Jurkat, Clone E6-1 (cell line): ENCODE measurements around the gene C10orf90.

Experiments used
- DNase-seq: peaks from one replicate; pipeline ENCODE4 v3.0.0-alpha.2; 2011; ENCODE audit warnings: low read depth, low spot score
- H3K4me3 ChIP-seq: 2 replicates; pipeline ENCODE4 v1.5.1; 2011; ENCODE audit warnings: mild to moderate bottlenecking, low read length, control low read depth, moderate library complexity

The C10orf90 gene

DNA sequence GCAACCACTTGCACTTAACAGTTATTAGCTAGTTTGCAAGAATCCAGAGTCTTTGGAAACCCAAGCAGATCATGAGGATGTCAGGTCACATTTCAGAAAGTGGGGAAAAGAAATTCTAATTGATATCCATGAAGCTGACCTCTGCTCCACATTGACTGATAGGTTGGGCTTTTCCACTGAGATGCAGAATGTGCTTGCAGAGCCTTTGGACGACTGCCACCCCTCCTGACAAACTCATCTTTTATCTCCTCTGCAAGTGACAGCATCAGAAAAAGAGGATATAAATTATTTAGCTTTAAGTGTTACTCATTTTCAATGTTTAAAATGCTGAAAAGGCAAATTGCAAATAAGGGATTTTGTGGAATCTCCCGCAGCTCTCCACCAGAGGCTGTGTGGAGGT, 75.3 kb downstream of the C10orf90 start:
- no peak for DNase-seq
- no peak overlapping the region for H3K4me3 ChIP-seq

DNA sequence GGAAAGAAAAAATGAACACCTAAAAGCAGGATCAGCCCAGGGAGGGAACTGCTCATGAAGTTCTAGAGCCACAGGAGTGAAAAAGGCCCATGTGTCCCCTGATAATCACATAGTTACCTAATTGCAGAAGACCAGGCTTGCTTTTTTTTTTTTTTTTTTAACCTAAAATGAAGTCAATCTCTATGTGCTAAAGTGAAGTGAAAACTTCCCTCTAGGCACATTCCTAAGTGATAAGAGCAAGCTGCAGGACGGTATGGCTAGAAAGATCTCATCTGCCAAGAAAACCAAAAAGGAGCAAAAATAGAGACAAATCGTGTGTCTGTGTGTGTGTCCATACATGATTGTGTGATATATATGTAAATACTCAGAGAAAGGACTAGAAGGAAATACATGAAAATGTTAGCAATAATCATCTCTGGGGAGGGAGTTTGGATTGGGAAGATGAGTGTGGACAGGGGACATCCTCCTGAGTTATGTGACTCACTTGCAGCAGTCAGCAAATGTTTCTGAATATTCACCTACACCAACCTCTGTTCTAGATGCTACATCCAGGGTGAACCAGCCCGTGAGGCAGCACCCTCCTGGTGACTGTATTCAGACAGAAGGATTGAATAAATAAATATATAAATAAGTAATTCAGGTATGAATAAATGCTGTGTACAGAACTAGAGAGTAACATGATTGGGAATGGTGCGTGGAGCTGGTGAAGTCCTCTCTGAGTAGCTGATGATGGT, 76.4 kb downstream of the C10orf90 start:
- DNase-seq: no peak
- H3K4me3 ChIP-seq: no peak overlapping the region

DNA sequence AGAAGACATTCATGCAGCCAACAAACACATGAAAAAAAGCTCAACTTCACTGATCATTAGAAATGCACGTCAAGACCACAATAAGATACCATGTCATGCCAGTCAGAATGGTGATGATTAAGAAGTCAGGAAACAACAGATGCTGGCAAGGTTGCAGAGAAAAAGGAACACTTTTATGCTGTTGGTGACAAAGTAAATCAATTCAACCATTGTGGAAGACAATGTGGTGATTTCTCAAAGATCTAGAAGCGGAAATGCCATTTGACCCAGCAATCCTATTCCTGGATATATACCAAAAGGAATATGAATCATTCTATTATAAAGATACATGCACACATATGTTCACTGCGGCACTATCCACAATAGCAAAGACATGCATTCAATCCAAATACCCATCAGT, 77.6 kb downstream of the C10orf90 start:
- no peak overlapping the region for H3K4me3 ChIP-seq
- DNase-seq: no peak

DNA sequence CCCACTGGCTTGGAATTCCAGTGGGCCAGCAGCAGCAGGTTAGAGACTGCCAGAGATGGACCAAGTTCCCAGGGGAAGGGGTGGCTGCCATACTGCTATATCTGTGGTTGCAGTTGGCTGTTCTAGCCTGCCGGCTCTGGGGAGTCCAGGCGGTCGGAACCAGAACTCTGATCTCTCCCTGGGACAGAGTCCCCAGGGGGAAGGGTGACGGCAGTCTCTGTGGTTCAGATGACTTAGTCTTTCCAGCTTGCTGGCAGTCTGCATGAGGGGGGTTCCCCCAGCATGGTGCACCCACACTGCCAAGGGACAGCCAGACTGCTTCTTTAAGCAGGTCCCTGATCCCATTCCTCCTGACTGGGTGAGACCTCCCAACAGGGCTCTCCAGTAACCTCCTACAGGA, 82.5 kb downstream of the C10orf90 start:
- H3K4me3 ChIP-seq: no peak overlapping the region
- DNase-seq: no peak

DNA sequence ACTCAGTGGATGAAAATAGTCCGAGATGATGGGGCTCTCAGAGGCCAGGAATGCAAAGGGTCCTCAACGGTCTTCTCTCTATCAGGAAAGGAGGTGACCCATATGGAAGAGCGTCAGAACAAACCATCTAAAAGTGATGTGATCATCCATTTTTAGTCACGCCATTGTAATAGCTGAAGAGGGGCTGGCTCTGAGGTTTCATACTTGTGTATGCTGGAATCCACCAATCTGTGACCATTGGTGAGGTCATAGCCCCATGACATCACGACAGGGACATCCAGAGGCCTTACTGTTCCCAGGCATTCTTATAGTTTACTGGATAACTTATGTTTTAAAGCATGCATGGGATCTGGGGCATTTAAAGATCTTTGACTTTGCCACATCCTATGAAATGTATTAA, 83.6 kb downstream of the C10orf90 start:
- H3K4me3 ChIP-seq: no peak overlapping the region
- DNase-seq: no peak

DNA sequence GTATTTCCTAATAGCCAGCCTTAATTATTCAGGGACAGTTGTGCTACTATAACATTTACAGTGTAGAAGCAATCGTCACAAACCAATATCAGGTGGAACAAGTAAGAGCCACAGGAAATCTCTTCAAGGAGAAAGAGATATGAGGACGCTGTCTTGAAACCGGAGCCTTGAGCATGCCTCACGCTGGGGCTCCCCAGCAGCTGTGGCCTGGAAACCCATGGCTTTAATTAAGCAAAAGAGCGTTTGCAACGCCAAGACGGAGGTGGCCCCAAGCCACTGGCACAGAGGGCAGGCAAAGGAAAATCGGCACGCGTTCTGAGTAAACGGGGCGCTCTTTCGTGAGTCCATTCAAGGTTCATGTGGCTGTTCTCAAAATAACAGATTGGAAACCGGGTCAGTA, 84.4 kb downstream of the C10orf90 start:
- no peak for DNase-seq
- no peak overlapping the region for H3K4me3 ChIP-seq

DNA sequence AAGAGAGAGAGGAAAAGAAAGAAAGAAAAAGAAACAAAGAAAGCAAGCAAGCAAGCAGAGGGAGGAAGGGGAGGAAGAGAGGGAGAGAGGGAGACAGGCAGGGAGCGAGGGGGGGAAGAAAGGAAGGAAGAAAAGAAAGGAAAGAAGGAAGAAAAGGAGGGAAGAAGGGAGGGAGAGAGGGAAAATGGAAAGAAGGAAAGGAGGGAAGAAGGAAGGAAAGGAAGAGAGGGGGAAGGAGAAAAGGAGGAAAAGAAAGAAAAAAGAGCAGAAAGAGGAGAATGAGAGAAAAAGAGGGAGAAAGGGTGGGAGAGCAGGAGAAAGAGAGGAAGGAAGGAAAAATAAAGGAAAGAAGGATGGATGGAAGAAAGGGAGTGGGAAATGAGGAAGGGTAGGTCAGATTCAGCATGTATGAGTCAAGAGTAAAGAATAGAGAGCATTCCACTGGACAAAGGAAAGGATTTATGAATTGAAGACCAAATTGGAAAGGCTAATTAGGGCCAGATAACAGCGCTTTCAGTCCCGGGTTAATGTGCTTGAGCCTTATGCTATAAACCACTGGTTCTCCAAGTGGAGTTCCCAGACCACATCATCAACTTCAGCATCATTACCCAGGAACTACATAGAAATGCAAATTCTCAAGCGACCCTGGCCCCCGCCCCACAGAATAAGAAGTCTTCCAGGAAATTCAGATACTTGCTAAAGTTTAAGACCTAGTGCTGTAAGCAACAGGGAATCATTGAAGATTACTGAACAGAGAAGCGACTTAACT, 85.1 kb downstream of the C10orf90 start:
- no peak for DNase-seq

DNA sequence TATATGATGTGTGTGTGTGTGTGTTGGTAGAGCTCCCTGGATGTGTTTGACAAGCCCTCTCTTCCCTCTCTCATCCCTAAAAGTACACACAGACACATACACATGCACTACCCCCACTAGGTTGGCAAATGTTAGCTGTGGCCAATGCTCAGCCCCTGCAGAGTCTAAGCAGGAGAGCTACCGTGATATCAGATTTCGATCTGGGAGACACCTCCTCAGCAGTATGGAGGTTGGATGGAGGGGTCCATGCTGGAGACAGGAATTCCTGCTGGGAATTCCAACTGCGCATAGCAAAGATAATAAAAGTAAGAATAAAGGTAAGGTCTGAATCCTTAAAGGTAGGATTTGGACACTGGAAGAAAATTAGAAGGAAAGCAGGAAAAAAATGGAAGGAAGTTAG, 85.7 kb downstream of the C10orf90 start:
- no peak overlapping the region for H3K4me3 ChIP-seq
- DNase-seq: no peak

More for the DNA sequence above, 85.1 kb downstream of the C10orf90 start:
- H3K4me3 ChIP-seq: no peak overlapping the region

DNA sequence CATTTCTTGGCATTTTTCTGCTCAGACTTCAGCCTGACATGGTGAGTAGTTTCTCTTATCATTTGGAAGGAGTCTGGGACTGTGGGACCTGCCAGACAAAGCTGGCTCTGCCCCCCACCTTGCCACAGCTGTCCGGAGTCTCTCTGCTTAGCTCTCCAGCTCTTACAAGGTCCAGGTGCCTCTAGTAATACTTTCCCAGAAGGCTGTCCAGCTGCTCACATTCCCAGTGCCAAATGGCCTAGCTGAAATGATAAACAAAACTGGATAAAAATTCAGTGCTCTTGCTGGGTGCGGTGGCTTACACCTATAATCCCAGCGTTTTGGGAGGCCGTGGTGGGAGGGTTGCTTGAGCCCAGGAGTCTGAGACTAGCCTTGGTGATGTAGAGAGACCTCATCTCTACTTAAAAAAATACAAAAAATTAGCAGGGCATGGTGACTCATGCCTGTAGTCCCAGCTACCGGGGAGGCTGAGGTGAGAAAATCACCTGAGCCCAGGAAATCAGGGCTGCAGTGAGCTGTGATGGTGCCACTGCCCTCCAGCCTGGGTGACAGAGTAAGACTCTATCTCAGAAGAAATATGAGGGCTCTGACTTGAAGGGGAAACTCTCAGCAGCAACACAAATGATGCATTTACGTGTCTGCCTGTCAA, 86.8 kb downstream of the C10orf90 start:
- no peak for DNase-seq
- no peak overlapping the region for H3K4me3 ChIP-seq

DNA sequence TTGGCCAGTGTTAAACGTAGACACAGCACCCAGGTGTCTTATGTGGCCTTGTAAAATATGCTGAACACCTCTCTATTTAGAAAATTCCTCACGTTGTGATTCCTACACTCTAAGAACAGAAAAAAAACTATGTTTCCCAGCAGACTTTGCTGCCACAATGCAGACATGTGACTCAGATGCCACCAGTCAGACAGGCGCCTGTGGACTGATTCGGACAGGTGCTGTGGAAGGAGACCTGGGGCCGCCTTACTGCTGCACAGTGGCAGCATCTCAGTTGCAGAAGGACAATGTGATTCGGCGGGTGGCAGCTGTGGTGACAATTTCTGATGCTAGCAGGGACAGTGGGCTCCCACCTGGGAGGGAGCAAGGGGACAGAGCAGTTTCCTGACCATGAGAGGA, 88.8 kb downstream of the C10orf90 start:
- H3K4me3 ChIP-seq: no peak overlapping the region
- no peak for DNase-seq

DNA sequence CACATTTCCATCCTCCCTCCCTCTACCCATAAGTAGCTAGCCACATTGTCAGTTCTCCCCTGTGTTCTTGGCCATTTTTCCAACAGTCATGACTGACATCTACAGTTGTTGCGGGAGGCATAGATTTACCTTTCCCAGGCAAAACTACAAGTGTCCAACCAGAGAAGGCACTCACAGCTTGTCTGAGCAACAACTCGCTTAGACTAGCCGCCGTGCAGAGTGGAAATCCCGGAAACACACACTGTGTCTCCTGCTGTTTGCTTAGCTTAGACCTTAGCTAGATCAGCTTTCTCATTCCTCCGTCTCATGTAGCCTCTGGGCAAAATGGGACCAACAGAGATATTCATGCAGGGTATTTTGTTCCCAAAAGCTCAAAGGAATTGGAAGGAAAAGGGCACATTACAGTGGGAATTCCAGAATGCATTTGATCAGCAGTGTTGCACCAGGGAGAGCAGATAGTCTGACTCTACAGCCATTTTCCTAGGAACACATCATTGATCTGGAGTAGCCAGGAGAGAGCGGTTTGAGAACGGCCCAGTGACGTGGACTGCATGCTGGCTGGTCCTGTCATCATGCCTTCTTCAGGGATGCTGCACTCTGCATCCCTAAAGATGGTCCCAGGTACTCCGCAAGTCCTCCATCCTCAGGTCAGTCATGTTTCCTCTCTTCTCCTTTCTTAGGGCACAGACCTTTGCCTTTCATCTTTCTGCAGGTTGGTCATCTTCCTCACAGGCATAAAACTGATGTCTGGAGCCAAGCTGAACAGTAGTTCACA, 89.4 kb downstream of the C10orf90 start:
- DNase-seq: no peak

DNA sequence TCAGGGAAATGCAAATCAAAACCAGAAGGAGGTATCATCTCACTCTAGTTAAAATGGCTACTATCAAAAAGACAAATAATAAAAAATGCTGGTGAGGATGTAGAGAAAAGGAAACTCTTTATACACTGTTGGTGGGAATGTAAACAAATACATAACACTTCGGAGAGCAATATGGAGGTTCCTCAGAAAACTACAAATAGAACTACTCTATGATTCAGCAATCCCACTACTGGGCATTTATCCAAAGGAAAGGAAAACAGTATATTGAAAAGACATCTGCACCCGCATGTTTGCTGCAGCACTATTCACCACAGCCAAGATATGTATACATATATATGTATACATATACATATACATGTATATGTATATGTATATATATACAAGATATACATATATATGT, 94.2 kb downstream of the C10orf90 start:
- H3K4me3 ChIP-seq: no peak overlapping the region
- no peak for DNase-seq

More for the DNA sequence above, 89.4 kb downstream of the C10orf90 start:
- H3K4me3 ChIP-seq: no peak overlapping the region

DNA sequence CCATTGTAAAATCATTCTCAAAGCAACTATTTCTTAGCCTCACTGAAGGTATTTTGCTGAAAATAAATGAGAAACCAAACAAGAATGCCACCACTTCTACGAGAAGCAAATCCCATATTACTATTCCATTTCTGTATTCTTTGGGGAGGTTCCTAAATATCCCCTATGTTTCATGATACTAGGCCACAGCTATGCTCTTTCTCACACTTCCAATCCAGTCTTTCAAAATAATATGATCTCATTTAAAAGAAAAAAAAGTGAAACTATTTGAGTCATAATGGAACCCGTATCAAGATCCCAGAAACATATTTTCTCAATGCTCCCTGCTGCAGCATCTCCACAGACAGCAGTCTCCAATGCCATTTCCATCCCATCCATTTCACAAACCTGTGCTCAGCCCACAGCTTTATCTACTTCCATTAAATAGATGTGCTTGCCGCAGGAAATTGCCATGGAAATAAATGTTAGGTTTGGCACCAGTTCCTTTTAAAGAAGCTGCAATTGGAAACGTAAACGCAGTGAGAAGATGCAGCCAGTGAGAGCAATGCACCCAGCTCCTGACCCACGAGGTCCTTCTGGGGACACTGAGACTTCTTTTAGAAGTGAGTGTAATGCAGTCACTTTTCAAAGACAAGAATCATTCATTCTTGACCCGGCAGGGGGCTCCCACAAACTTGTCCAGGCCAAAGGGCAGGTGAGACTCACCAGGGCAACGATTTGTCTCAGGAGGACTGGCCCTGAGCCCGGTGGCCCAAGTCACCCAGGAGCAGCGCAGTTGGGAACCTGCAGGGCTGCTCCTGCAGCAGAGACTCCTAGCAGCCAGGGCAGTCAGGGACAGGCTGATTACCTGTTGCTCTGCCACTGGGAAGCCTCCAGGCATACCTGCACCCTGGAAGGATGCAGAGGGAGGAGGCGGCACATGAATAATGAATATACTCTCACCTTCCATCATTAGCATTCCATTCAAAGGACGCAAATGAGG, 99.6 kb downstream of the C10orf90 start:
- DNase-seq: no peak
- no peak overlapping the region for H3K4me3 ChIP-seq

DNA sequence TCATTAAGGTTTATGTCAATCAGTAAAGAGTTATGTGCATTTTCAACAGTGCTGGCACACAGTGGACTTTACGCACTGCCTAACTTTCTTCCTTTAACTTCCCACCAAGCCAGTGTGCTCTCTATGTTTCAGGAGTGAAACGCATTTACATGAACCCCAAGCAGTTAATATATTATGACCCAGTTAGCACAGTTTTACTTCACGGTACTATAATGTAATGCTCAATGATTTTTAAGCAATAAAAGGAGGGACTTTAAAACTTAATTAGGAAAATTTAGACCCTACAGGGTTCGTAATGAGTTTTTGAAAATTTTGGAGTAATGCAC, 100.3 kb downstream of the C10orf90 start:
- H3K4me3 ChIP-seq: no peak overlapping the region
- DNase-seq: no peak

DNA sequence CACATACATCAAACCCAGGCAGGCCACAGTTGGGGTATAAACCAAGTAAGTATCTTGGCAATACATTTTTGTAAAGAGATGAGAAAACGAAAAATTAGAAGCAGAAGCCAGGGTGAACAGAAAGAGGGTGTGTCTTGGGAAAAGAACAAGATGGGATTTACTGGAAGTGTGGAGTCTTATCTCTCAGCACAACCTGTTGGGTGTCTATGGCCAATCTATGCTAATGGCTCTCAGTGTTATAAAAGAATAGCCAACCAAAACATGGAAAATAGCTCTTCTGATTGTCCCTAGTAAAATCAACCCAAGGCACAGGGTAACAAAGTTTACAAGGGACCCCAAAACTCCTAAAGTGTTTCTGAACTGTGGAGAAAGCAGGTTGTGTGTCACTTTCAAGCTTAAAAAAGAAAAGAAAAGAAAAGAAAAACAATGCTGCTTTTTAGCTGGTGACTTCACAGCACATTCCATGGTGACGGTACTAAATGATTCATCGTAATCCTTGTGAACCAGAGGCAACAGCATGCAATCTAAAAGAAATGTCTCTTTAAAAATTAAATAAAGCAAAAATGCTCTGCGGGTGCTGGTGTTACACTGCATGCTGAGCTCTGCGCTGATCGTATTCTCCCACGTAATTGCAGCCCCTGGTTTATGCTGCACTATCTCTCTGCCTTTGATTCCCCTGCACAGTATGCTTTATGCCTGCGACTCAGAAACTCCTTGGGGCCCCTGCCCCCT, 100.8 kb downstream of the C10orf90 start:
- DNase-seq: no peak
- no peak overlapping the region for H3K4me3 ChIP-seq

DNA sequence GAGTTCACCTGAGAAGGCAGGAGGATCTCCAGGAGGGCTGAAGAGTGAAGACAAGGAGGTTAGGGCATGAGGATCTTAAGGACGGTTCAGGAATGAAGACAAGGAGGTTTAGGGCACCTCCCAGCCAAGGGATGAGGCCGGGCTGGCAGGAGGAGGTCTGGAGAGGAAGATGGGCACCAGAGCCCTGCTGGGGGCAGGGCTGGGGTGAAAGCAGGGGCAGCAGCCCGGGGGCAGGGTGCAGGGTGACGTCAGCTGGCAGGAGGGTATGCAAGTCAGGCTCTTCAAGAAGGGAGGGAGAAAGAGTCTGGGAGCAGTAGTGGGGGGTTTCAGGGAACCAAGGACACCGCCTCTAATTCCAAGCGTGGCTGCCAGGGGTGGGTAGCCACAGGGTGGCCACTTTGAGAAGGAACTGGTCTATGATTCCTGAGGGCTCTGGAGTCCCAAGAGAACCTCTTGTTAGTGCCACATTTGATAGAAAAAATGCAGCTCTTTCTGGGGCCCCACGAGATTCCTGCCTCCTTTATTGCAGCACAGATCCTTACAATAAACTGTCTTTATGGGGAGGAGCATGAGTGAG, 101.6 kb downstream of the C10orf90 start:
- no peak overlapping the region for H3K4me3 ChIP-seq
- DNase-seq: no peak

DNA sequence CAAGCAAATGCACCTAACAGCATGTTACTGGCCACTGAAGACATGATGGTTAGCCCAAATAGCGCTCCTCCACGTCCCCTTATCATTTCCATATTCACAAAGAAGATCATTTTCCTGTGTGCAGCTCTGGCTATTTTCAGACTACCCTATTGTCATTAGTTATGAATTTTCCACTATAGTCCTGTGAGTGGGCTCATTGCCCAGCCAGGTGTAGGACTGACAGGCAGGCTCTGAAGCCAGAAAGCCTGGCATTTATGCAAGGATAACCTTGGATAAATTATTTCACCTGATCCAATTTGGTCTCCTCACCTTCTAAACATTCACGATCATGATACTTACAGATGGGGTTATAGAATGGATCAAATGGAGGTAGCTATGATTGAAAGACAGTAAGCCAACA, 104.6 kb downstream of the C10orf90 start:
- DNase-seq: no peak
- no peak overlapping the region for H3K4me3 ChIP-seq

DNA sequence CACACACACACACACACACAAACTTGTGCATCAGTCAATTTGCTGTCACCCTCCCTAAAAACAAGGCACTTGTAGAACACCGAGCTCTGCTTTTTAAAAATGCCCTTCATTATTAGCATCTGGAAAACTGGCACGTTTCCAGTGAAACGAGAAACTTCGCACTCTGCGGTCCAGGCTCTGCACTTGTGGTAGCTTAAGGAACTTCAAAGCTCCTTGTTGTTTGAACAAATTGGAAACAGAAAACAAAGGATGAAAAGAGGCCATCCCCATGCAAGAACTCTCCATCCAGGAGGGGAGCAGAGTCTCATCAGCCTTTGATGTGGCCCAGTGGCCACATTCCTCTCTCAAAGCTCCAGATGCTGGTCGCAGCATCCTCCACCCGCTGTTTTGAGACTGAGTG, 105.1 kb downstream of the C10orf90 start:
- no peak overlapping the region for H3K4me3 ChIP-seq
- DNase-seq: no peak
